Thyroid gland (tissue), 4 donors: ENCODE data around the gene HMCN2. TPM values are rescaled to one million over a fixed set of nuclear protein-coding genes. Genes with fewer than 3 reads are reported as not detected.

ENCODE experiments used
- DNase-seq, 2 donors: peaks; one replicate each; pipeline ENCODE4 v3.0.0-alpha.2; 2019
- H3K27ac ChIP-seq, 3 donors: fragments of 200-600 bp; sonication (generic); 1 replicate in 2 of 3; 2 replicates in 1 of 3; pipeline ENCODE4 v1.5.1; 2016 to 2019; ENCODE audit warnings: mild to moderate bottlenecking in 1 of 3, moderate library complexity in 1 of 3
- H3K27me3 ChIP-seq: fragments of 200-600 bp; sonication (generic); one replicate; pipeline ENCODE4 v1.5.1; 2019
- H3K36me3 ChIP-seq, 2 donors: fragments of 200-600 bp; sonication (generic); one replicate each; pipeline ENCODE4 v1.5.1; 2016 to 2019
- H3K4me1 ChIP-seq, 2 donors: fragments of 200-600 bp; sonication (generic); one replicate each; pipeline ENCODE4 v1.5.1; 2017 to 2019
- H3K4me3 ChIP-seq, 3 donors: fragments of 200-600 bp; sonication (generic); replicated peaks in 1 of 3; 1 replicate in 2 of 3; 2 replicates in 1 of 3; pipeline ENCODE4 v1.5.1; 2016; ENCODE audit warnings: mild to moderate bottlenecking in 1 of 3
- H3K9me3 ChIP-seq: fragments of 200-600 bp; sonication (generic); one replicate; pipeline ENCODE4 v1.5.1; 2017
- POLR2A ChIP-seq, 2 donors: fragments of 450-650 bp; IDR thresholded peaks; one replicate each; pipeline ENCODE4 v1.6.1; 2017; ENCODE audit warnings: antibody characterized with exemption in 2 of 2, mild to moderate bottlenecking in 2 of 2, moderate library complexity in 1 of 2
- WGBS, 2 donors: methylation state at CpG; one replicate each; pipeline ENCODE4 v1.1.5; 2017; 5-methylcytosine and 5-hydroxymethylcytosine counted together
- intact Hi-C: fragments of 100-400 bp; cut with DNase I; formaldehyde crosslinking; loops from one replicate; pipeline ENCODE4 v1.15.1; 2023
- total RNA-seq, 4 donors: library from RNA; depleted of rRNA; stranded (reverse); fragments of >200 nt; gene quantifications; one replicate each; pipeline ENCODE4 v1.2.3, GENCODE V29; 2016
- TF ChIP-seq, protein P1 (sequence below), 6 experiments: fragments of 200-600 bp in 3 of 6; fragments of 450-650 bp in 3 of 6; sonication (generic) in 3 of 6; IDR thresholded peaks; one replicate each; pipeline ENCODE4 v1.5.1; 2016 to 2019; ENCODE audit warnings: antibody characterized with exemption in 6 of 6, mild to moderate bottlenecking in 2 of 6, inconsistent platforms in 1 of 6, moderate library complexity in 1 of 6

HMCN2 gene
- total RNA-seq, 4 donors from 2014 or later = 1.7 to 5.5 (median 3.5) TPM

DNA sequence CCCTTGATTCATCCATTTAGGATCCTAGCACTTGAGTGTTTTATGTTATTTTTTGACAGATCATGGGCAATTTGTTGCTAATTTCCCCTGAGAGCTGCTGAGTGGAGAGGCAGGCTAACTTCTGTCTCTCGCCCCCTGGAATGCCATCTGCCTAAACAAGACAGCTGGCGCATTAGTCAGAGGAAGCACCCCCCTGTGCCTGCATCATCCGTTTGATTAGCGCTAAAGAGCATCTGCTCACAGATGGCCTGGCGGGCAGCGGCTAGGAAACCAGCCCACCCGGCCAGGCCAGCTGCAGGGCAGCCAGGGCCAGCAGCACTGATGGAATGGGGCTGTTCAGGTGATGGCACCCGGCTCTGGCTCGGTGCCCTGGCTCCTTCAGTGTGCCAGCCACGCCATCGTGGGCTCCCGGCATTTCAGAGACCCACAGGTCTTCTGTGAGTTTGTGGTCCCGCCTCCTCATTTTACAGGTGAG is 156.3 kb downstream of the HMCN2 start:
- DNase-seq = peak; percentile 27 to 56
- Histone ChIP-seq H3K9me3 (no peaks in the 10 kb centered on the region), H3K36me3 (no peaks in the 10 kb centered on the region), H3K27me3 (no peaks in the 10 kb centered on the region), H3K4me1 (peaks cover 4 to 12% of the 10 kb centered on the region in 2 donors), H3K4me3 (no peak overlapping the region), H3K27ac (no peak overlapping the region)
- 70 to 76% methylated on average over 8 to 9 of the region's 13 CpGs for whole genome bisulfite sequencing, 2 donors
- TF ChIP-seq, protein P1, sequence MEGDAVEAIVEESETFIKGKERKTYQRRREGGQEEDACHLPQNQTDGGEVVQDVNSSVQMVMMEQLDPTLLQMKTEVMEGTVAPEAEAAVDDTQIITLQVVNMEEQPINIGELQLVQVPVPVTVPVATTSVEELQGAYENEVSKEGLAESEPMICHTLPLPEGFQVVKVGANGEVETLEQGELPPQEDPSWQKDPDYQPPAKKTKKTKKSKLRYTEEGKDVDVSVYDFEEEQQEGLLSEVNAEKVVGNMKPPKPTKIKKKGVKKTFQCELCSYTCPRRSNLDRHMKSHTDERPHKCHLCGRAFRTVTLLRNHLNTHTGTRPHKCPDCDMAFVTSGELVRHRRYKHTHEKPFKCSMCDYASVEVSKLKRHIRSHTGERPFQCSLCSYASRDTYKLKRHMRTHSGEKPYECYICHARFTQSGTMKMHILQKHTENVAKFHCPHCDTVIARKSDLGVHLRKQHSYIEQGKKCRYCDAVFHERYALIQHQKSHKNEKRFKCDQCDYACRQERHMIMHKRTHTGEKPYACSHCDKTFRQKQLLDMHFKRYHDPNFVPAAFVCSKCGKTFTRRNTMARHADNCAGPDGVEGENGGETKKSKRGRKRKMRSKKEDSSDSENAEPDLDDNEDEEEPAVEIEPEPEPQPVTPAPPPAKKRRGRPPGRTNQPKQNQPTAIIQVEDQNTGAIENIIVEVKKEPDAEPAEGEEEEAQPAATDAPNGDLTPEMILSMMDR (IDR thresholded peaks at IDR 0.05) = no peak
- no peak for TF ChIP-seq POLR2A (IDR thresholded peaks at IDR 0.05)
- intact Hi-C loops = no loop called here

DNA sequence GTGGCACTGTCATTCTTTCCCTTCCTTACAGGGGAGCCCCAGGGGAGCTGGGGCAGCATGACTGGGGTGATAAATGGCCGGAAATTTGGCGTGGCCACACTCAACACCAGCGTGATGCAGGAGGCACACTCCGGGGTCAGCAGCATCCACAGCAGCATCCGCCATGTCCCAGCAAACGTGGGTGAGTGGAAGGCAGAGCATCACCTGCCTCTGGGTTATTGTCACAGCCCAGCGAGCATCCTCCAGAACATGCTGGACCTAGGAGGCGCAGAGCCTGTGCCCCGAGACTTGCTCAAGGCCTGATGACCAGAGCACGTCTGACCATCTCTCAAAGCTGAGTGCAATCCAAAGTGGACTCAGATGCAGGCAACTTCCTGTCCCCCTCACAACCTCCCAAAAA is 157.0 kb downstream of the HMCN2 start:
- Histone ChIP-seq H3K36me3 (no peaks in the 10 kb centered on the region), H3K4me3 (no peak overlapping the region), H3K27ac (peak overlapping the region in 1 of 3 donors; percentile 68)

DNA sequence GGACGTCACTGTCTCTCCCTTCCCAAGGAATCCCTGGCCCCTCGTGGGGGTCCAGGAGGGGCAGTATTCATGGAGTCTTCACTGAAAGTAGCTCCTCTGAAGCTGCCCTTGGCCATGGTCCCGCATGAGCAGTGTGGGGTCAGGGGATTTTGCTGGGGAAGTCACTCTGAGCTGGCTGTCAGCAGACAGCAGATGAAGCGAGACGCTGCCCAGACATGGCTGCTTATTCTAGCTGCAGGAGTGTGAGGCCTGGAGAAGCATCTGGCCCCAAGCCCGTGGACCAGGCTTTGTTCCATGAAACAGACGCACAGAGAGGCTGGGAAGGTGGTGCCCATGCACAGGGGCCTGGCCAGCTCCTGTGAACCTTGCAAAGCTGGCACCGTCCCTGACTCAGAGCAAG is 157.7 kb downstream of the HMCN2 start:
- Histone ChIP-seq H3K27ac (peak overlapping the region; percentile 5 to 68 (median 42)), H3K4me3 (no peak overlapping the region), H3K27me3 (no peaks in the 10 kb centered on the region), H3K9me3 (no peaks in the 10 kb centered on the region), H3K36me3 (no peaks in the 10 kb centered on the region), H3K4me1 (peaks cover 4 to 12% of the 10 kb centered on the region in 2 donors)
- DNase-seq = peak; percentile 83 to 94
- TF ChIP-seq, protein P1 (IDR thresholded peaks at IDR 0.05) = no peak
- TF ChIP-seq POLR2A (IDR thresholded peaks at IDR 0.05) = no peak
- intact Hi-C loops = no loop called here
- WGBS, 2 donors = 25 to 36% methylated on average over 4 to 5 of the region's 8 CpGs

More for the DNA sequence above, 157.0 kb downstream of the HMCN2 start:
- DNase-seq = no peak
- intact Hi-C loops = no loop called here
- WGBS, 2 donors = 73 to 79% methylated on average over 6 to 7 of the region's 10 CpGs
- no peaks in the 10 kb centered on the region for H3K9me3 ChIP-seq
- no peaks in the 10 kb centered on the region for H3K27me3 ChIP-seq
- TF ChIP-seq, protein P1 (IDR thresholded peaks at IDR 0.05) = no peak
- no peak for TF ChIP-seq POLR2A (IDR thresholded peaks at IDR 0.05)
- peaks cover 4 to 12% of the 10 kb centered on the region in 2 donors for H3K4me1 ChIP-seq

DNA sequence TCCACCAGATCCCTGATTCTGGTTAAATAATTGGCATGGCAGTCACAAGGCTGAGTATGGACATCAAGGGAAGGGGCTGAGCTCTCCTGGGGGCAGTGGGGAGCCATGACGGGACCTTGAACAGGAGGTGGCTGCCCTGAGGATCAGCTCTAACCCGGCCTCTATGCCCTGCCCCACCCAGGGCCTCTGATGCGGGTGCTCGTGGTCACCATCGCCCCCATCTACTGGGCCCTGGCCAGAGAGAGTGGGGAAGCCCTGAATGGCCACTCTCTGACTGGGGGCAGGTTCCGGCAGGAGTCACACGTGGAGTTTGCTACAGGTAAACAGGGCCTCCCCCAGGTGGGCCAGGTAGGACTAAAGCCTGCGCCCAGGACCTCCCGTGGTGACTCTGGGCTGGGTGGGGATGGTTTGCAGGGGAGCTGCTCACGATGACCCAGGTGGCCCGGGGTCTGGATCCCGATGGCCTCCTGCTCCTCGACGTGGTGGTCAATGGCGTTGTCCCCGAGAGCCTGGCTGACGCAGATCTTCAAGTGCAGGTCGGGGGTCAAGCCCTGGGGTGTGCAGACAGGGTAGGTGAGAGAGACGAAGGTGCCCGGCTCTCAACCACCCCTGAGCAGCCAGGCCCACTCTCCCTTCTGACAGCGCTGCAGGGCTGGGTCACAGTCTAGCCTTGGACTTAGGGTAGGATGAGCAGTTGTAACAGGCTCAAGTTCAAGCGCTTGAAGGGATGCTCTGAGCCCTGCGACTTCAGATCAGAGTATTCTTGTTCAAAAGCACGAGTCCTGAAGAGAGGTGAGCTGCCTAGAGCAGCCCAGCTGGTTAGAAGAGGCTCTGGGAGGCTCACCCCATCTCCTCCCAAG is 159.3 kb downstream of the HMCN2 start:
- Histone ChIP-seq H3K9me3 (no peaks in the 10 kb centered on the region), H3K4me3 (no peak overlapping the region), H3K27ac (no peak overlapping the region), H3K4me1 (peaks cover 4 to 12% of the 10 kb centered on the region in 2 donors), H3K27me3 (no peaks in the 10 kb centered on the region), H3K36me3 (no peaks in the 10 kb centered on the region)
- TF ChIP-seq, protein P1 (IDR thresholded peaks at IDR 0.05) = no peak
- TF ChIP-seq POLR2A (IDR thresholded peaks at IDR 0.05) = no peak
- 79 to 89% methylated on average over 9 to 13 of the region's 24 CpGs for WGBS, 2 donors
- DNase-seq = no peak
- intact Hi-C loops = no loop called here
